Measurements from ENCODE around the gene ST7. TPM values are rescaled to one million over a fixed set of nuclear protein-coding genes. Genes with fewer than 3 reads are reported as not detected.

ST7 gene
- total RNA-seq, 2 experiments from 2014 or later = 4.9 to 5.4 TPM

- no peaks in the 10 kb centered on the region for H3K27me3 Mint-ChIP-seq
- no peaks in the 10 kb centered on the region for H3K9me3 Mint-ChIP-seq
- no peaks in the 10 kb centered on the region for H3K36me3 ChIP-seq (ENCODE audit: insufficient read depth, low read length)
- H3K27ac ChIP-seq (ENCODE audit: low read depth in 1 of 2, low read length in 2 of 2) = no peak overlapping the region
- H3K4me1 Mint-ChIP-seq (ENCODE audit: low read depth) = no peaks in the 10 kb centered on the region
- no peaks in the 10 kb centered on the region for H3K4me1 ChIP-seq (ENCODE audit: insufficient read depth, low read length)
- ChIA-PET POLR2A (no interaction called here), CTCF (no interaction called here)
- no peak for ATAC-seq (ENCODE audit: poor library complexity)
- DNase-seq = no peak
- intact Hi-C loops (cut with DNase I, micrococcal nuclease) = no loop called here
- TF ChIP-seq, protein P1, sequence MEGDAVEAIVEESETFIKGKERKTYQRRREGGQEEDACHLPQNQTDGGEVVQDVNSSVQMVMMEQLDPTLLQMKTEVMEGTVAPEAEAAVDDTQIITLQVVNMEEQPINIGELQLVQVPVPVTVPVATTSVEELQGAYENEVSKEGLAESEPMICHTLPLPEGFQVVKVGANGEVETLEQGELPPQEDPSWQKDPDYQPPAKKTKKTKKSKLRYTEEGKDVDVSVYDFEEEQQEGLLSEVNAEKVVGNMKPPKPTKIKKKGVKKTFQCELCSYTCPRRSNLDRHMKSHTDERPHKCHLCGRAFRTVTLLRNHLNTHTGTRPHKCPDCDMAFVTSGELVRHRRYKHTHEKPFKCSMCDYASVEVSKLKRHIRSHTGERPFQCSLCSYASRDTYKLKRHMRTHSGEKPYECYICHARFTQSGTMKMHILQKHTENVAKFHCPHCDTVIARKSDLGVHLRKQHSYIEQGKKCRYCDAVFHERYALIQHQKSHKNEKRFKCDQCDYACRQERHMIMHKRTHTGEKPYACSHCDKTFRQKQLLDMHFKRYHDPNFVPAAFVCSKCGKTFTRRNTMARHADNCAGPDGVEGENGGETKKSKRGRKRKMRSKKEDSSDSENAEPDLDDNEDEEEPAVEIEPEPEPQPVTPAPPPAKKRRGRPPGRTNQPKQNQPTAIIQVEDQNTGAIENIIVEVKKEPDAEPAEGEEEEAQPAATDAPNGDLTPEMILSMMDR (IDR thresholded peaks at IDR 0.05) = no peak
- H3K27ac Mint-ChIP-seq = no peak overlapping the region
- no peak overlapping the region for H3K4me3 ChIP-seq (ENCODE audit: low read length)
- H3K9me3 ChIP-seq (ENCODE audit: control insufficient read depth in 1 of 2, insufficient read depth in 1 of 2, low read length in 2 of 2) = no peaks in the 10 kb centered on the region
- no peak overlapping the region for H3K4me3 Mint-ChIP-seq
- no peaks in the 10 kb centered on the region for H3K36me3 Mint-ChIP-seq (ENCODE audit: low read depth)
- H3K27me3 ChIP-seq (ENCODE audit: control insufficient read depth in 1 of 2, insufficient read depth in 2 of 2, low read length in 2 of 2) = no peaks in the 10 kb centered on the region
Observed at GRCh38 chr7:117192108-117192507, 238.8 kb downstream of the ST7 start.

- H3K27me3 ChIP-seq (ENCODE audit: control insufficient read depth in 1 of 2, insufficient read depth in 2 of 2, low read length in 2 of 2) = no peaks in the 10 kb centered on the region
- TF ChIP-seq, protein P1 (IDR thresholded peaks at IDR 0.05) = no peak
- CTCF ChIA-PET = no interaction called here
- Mint-ChIP-seq H3K27ac (no peak overlapping the region), H3K4me3 (no peak overlapping the region), H3K36me3 (ENCODE audit: low read depth) (no peaks in the 10 kb centered on the region), H3K9me3 (no peaks in the 10 kb centered on the region), H3K27me3 (no peaks in the 10 kb centered on the region), H3K4me1 (ENCODE audit: low read depth) (no peaks in the 10 kb centered on the region)
- no peak for DNase-seq
- H3K9me3 ChIP-seq (ENCODE audit: control insufficient read depth in 1 of 2, insufficient read depth in 1 of 2, low read length in 2 of 2) = no peaks in the 10 kb centered on the region
- no peak overlapping the region for H3K27ac ChIP-seq (ENCODE audit: low read depth in 1 of 2, low read length in 2 of 2)
- intact Hi-C loops (cut with DNase I, micrococcal nuclease) = no loop called here
- H3K4me3 ChIP-seq (ENCODE audit: low read length) = no peak overlapping the region
- POLR2A ChIA-PET = no interaction called here
- ATAC-seq (ENCODE audit: poor library complexity) = no peak
- H3K36me3 ChIP-seq (ENCODE audit: insufficient read depth, low read length) = no peaks in the 10 kb centered on the region
- H3K4me1 ChIP-seq (ENCODE audit: insufficient read depth, low read length) = no peaks in the 10 kb centered on the region
Observed at GRCh38 chr7:117193564-117193963, 240.3 kb downstream of the ST7 start.

GRCh38 chr7:117194445-117194844 lies 241.1 kb downstream of the ST7 start:
- DNase-seq = no peak
- H3K4me3 Mint-ChIP-seq = no peak overlapping the region
- Histone ChIP-seq H3K36me3 (ENCODE audit: insufficient read depth, low read length) (no peaks in the 10 kb centered on the region), H3K4me1 (ENCODE audit: insufficient read depth, low read length) (no peaks in the 10 kb centered on the region), H3K27ac (ENCODE audit: low read depth in 1 of 2, low read length in 2 of 2) (no peak overlapping the region), H3K9me3 (ENCODE audit: control insufficient read depth in 1 of 2, insufficient read depth in 1 of 2, low read length in 2 of 2) (no peaks in the 10 kb centered on the region), H3K27me3 (ENCODE audit: control insufficient read depth in 1 of 2, insufficient read depth in 2 of 2, low read length in 2 of 2) (no peaks in the 10 kb centered on the region), H3K4me3 (ENCODE audit: low read length) (no peak overlapping the region)
- H3K27ac Mint-ChIP-seq = no peak overlapping the region
- no peaks in the 10 kb centered on the region for H3K36me3 Mint-ChIP-seq (ENCODE audit: low read depth)
- H3K27me3 Mint-ChIP-seq = no peaks in the 10 kb centered on the region
- ATAC-seq (ENCODE audit: poor library complexity) = no peak
- ChIA-PET CTCF (no interaction called here), POLR2A (no interaction called here)
- H3K4me1 Mint-ChIP-seq (ENCODE audit: low read depth) = no peaks in the 10 kb centered on the region
- TF ChIP-seq, protein P1 (IDR thresholded peaks at IDR 0.05) = no peak
- no peaks in the 10 kb centered on the region for H3K9me3 Mint-ChIP-seq
- intact Hi-C loops (cut with DNase I, micrococcal nuclease) = no loop called here
